ENCODE data around the gene SHB. TPM values are rescaled to one million over a fixed set of nuclear protein-coding genes. Genes with fewer than 3 reads are reported as not detected.

SHB gene
- total and polyA plus RNA-seq, 2 of the 13 experiments (the other 11 are each of a cell fraction or from before 2014, with no cell fraction given), result 19.4 to 20.7 TPM

GRCh38 chr9:38047301-38048251 is 21.5 kb downstream of the SHB start (continued):
- no peak for TF ChIP-seq HDAC6 (IDR thresholded peaks at IDR 0.05; ENCODE audit: low read depth, low read length)
- TF ChIP-seq STAG1 (CRISPR knock-in tag; IDR thresholded peaks at IDR 0.05), result peak; percentile 17
- TF ChIP-seq EEA1 (CRISPR knock-in tag; IDR thresholded peaks at IDR 0.05; ENCODE audit: borderline replicate concordance), result no peak
- TF ChIP-seq HINFP (CRISPR knock-in tag; IDR thresholded peaks at IDR 0.05; ENCODE audit: low read depth), result peak; percentile 92
- TF ChIP-seq ATF2 (CRISPR knock-in tag; IDR thresholded peaks at IDR 0.05), result peak; percentile 97; the same call in 1 of the 2 replicates
- no peak for TF ChIP-seq ZNF777 (CRISPR knock-in tag; IDR thresholded peaks at IDR 0.05)
- peak; percentile 89 for TF ChIP-seq ARID3A (IDR thresholded peaks at IDR 0.05; ENCODE audit: low read depth, low read length)
- peak; percentile 64; the same call in 1 of the 2 replicates for TF ChIP-seq MAFF (IDR thresholded peaks at IDR 0.05; ENCODE audit: low read depth, low read length)
- no peak for TF ChIP-seq ZNF674 (CRISPR knock-in tag; IDR thresholded peaks at IDR 0.05; ENCODE audit: low read depth)
- no peak for TF ChIP-seq MLLT10 (CRISPR knock-in tag; IDR thresholded peaks at IDR 0.05)
- TF ChIP-seq POGZ (CRISPR knock-in tag; IDR thresholded peaks at IDR 0.05), result peak; percentile 95
- TF ChIP-seq ZNF430 (CRISPR knock-in tag; IDR thresholded peaks at IDR 0.05), result peak; percentile 97
- TF ChIP-seq NFE2L2 (IDR thresholded peaks at IDR 0.05; ENCODE audit: low read length), result peak; percentile 56; the same call in 1 of the 2 replicates
- 0 out of 2 replicates have a peak, but pooled peaks have one; percentile 37 for TF ChIP-seq ZNF775 (CRISPR knock-in tag; IDR thresholded peaks at IDR 0.05; ENCODE audit: borderline replicate concordance)
- TF ChIP-seq ZFP90 (CRISPR knock-in tag; IDR thresholded peaks at IDR 0.05; ENCODE audit: borderline replicate concordance), result peak; percentile 82
- TF ChIP-seq FOXK2 (IDR thresholded peaks at IDR 0.05), result no peak
- TF ChIP-seq PHF8 (CRISPR knock-in tag; IDR thresholded peaks at IDR 0.05), result peak; percentile 32; the same call in 1 of the 2 replicates
- TF ChIP-seq ZNF20 (CRISPR knock-in tag; IDR thresholded peaks at IDR 0.05), result no peak
- TF ChIP-seq ZNF670 (CRISPR knock-in tag; IDR thresholded peaks at IDR 0.05; ENCODE audit: borderline replicate concordance), result no peak; the same call in 1 of the 2 replicates
- peak; percentile 56; the same call in 1 of the 2 replicates for TF ChIP-seq ZNF772 (CRISPR knock-in tag; IDR thresholded peaks at IDR 0.05)
- TF ChIP-seq KMT2B (CRISPR knock-in tag; IDR thresholded peaks at IDR 0.05), result peak; percentile 59; the same call in 1 of the 2 replicates
- TF ChIP-seq PREB (CRISPR knock-in tag; IDR thresholded peaks at IDR 0.05), result no peak
- TF ChIP-seq ZNF773 (CRISPR knock-in tag; IDR thresholded peaks at IDR 0.05; ENCODE audit: borderline replicate concordance), result no peak
- TF ChIP-seq PAWR (CRISPR knock-in tag; IDR thresholded peaks at IDR 0.05; ENCODE audit: borderline replicate concordance), result 0 out of 2 replicates have a peak, but pooled peaks have one; percentile 48
- TF ChIP-seq ZFP62 (CRISPR knock-in tag; IDR thresholded peaks at IDR 0.05), result no peak

Data from HepG2 (cell line).